IMR-90 (cell line): ENCODE results near the gene SYNPO2.

Experiments used
- CHD1 ChIP-seq: IDR thresholded peaks from 2 replicates; pipeline ENCODE4 v1.6.1; 2012; ENCODE audit warnings: low read depth, low read length, improper control_type of control experiment
- POLR2A ChIP-seq: IDR thresholded peaks from 2 replicates; pipeline ENCODE4 v1.6.1; 2012; ENCODE audit warnings: mild to moderate bottlenecking, low read depth, low read length
- TF ChIP-seq, protein P1 (sequence below): conservative IDR thresholded peaks from 2 replicates; pipeline ENCODE4 v1.5.1; 2012; ENCODE audit warnings: mild to moderate bottlenecking, low read depth, low read length, improper control_type of control experiment

GRCh38 chr4:118954246-118954645, 65.6 kb downstream of the SYNPO2 start:
- TF ChIP-seq, protein P1, sequence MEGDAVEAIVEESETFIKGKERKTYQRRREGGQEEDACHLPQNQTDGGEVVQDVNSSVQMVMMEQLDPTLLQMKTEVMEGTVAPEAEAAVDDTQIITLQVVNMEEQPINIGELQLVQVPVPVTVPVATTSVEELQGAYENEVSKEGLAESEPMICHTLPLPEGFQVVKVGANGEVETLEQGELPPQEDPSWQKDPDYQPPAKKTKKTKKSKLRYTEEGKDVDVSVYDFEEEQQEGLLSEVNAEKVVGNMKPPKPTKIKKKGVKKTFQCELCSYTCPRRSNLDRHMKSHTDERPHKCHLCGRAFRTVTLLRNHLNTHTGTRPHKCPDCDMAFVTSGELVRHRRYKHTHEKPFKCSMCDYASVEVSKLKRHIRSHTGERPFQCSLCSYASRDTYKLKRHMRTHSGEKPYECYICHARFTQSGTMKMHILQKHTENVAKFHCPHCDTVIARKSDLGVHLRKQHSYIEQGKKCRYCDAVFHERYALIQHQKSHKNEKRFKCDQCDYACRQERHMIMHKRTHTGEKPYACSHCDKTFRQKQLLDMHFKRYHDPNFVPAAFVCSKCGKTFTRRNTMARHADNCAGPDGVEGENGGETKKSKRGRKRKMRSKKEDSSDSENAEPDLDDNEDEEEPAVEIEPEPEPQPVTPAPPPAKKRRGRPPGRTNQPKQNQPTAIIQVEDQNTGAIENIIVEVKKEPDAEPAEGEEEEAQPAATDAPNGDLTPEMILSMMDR, result peak; percentile 42
- TF ChIP-seq CHD1 (no peak), POLR2A (no peak)
